ENCODE data around the gene TCP10L.

The TCP10L gene

GRCh38 chr21:32523988-32524719 lies 61.2 kb downstream of the TCP10L start:
- DNase-seq (ENCODE audit: low read depth in 2 of 2, low spot score in 1 of 2): no peak
